Sigmoid colon (tissue), 7 donors: ENCODE results near the gene PDE3B. TPM values are rescaled to one million over a fixed set of nuclear protein-coding genes. Genes with fewer than 3 reads are reported as not detected.
"Not testable (repeated sequence)": the region's sequence is repeated elsewhere in the genome, so short reads cannot be mapped to it uniquely, and the experiment has no call there.

ENCODE experiments used
- DNase-seq: peaks from one replicate; pipeline ENCODE4 v3.0.0-alpha.2; 2019
- H3K27ac ChIP-seq, 4 donors: fragments of 200-600 bp; sonication (generic); one replicate each; pipeline ENCODE4 v1.5.1; 2016 to 2019; ENCODE audit warnings: mild to moderate bottlenecking in 1 of 4
- H3K27me3 ChIP-seq, 3 donors: fragments of 200-600 bp; sonication (generic); one replicate each; pipeline ENCODE4 v1.5.1; 2019; ENCODE audit warnings: mild to moderate bottlenecking in 1 of 3
- H3K36me3 ChIP-seq, 4 donors: fragments of 200-600 bp; sonication (generic); one replicate each; pipeline ENCODE4 v1.5.1; 2016 to 2019
- H3K4me1 ChIP-seq, 4 donors: fragments of 200-600 bp; sonication (generic); one replicate each; pipeline ENCODE4 v1.5.1; 2017 to 2019
- H3K4me3 ChIP-seq, 4 donors: fragments of 200-600 bp; sonication (generic); one replicate each; pipeline ENCODE4 v1.5.1; 2017 to 2019; ENCODE audit warnings: mild to moderate bottlenecking in 2 of 4, moderate library complexity in 1 of 4
- H3K9me3 ChIP-seq, 4 donors: fragments of 200-600 bp in 3 of 4; sonication (generic) in 3 of 4; one replicate each; pipeline versions ENCODE4 v1.5.1 to v1.6.1; 2013 to 2019
- CTCF ChIP-seq, 4 experiments: fragments of 450-650 bp in 3 of 4; fragments of 200-600 bp in 1 of 4; IDR thresholded peaks; one replicate each; pipeline ENCODE4 v1.5.1; 2016 to 2019; ENCODE audit warnings: antibody characterized with exemption in 4 of 4, mild to moderate bottlenecking in 3 of 4, moderate library complexity in 2 of 4
- EP300 ChIP-seq, 4 donors: sonication (generic); formaldehyde crosslinking; IDR thresholded peaks; one replicate each; pipeline ENCODE4 v1.6.1; 2017; ENCODE audit warnings: antibody characterized with exemption in 4 of 4
- POLR2A ChIP-seq, 2 donors: fragments of 450-650 bp; IDR thresholded peaks; one replicate each; pipeline ENCODE4 v1.6.1; 2016; ENCODE audit warnings: antibody characterized with exemption in 2 of 2, mild to moderate bottlenecking in 2 of 2, moderate library complexity in 2 of 2
- POLR2AphosphoS5 ChIP-seq, 4 donors: sonication (generic); formaldehyde crosslinking; IDR thresholded peaks; one replicate each; pipeline ENCODE4 v1.6.1; 2017; ENCODE audit warnings: antibody characterized with exemption in 4 of 4
- WGBS, 2 donors: extraction: QIAGEN DNeasy Blood & Tissue Kit; methylation state at CpG; one replicate each; pipeline ENCODE4 v1.1.7; 2013; 5-methylcytosine and 5-hydroxymethylcytosine counted together
- intact Hi-C: fragments of 100-400 bp; cut with DNase I; formaldehyde crosslinking; loops from one replicate; pipeline ENCODE4 v1.15.1; 2023
- polyA plus RNA-seq, 3 donors: library from polyadenylated mRNA; stranded (reverse); fragments of 200-250 nt; gene quantifications; one replicate each; pipeline ENCODE4 v1.2.3, GENCODE V29; 2013
- total RNA-seq, 4 donors: library from RNA; depleted of rRNA; stranded (reverse); fragments of >200 nt; gene quantifications; one replicate each; pipeline ENCODE4 v1.1.0, GENCODE V29; 2016
- donor health status: healthy with polysubstance abuse.
- donor health status: Bipolar disorder and iron deficiency.
- donor health status: healthy.

The PDE3B gene
- total and polyA plus RNA-seq, 7 donors, result 1.2 to 132 (median 78.3) TPM

DNA sequence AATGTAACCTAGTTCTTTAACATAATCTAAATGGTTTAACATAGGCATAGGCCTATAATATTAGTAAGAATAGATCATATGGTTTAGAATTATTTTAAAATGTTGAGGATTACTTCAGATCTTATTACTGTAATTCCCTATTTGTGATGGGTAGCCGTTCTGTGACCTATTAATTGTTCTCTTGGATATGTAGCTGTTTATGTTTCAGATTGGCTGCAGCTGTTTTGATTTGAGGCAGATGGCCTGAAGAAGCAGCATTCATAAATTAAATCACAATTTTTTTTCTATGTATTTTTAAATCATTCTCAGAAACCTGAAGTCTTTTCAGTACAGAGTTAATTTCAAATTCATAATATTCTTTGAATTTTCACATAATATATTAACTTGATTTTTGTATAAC is 104.5 kb downstream of the PDE3B start:
- Histone ChIP-seq H3K9me3 (no peaks in the 10 kb centered on the region), H3K4me3 (no peak overlapping the region), H3K36me3 (no peaks in the 10 kb centered on the region), H3K4me1 (peaks cover 0 to 85% (median 50%) of the 10 kb centered on the region in 4 donors), H3K27me3 (no peaks in the 10 kb centered on the region), H3K27ac (peak overlapping the region in 3 of 4 donors; percentile 41 to 73 (median 59))
- TF ChIP-seq POLR2AphosphoS5 (IDR thresholded peaks at IDR 0.05), result peak in 3 of 4 donors; percentile 32 to 80 (median 79)
- no peak for TF ChIP-seq CTCF (IDR thresholded peaks at IDR 0.05)
- no peak for TF ChIP-seq POLR2A (IDR thresholded peaks at IDR 0.05)
- TF ChIP-seq EP300 (IDR thresholded peaks at IDR 0.05), result peak in 1 of 4 donors; percentile 32
- no peak for DNase-seq
- 73 to 80% methylated on average over 1 of the region's 1 CpG for WGBS, 2 donors
- intact Hi-C loops, result loop anchor here (10.0 kb wide), 1 partner anchor 193 kb away; no protein-coding TSS in a partner anchor

GRCh38 chr11:14750911-14751310 is 107.3 kb downstream of the PDE3B start:
- peaks cover 0 to 99% (median 59%) of the 10 kb centered on the region in 4 donors for H3K4me1 ChIP-seq
- H3K9me3 ChIP-seq, result no peaks in the 10 kb centered on the region
- H3K4me3 ChIP-seq, result no peak overlapping the region
- H3K27ac ChIP-seq, result peak overlapping the region in 1 of 4 donors; percentile 58
- no peaks in the 10 kb centered on the region for H3K36me3 ChIP-seq
- intact Hi-C loops, result no loop called here
- TF ChIP-seq POLR2A (IDR thresholded peaks at IDR 0.05) (no peak), POLR2AphosphoS5 (IDR thresholded peaks at IDR 0.05) (no peak), EP300 (IDR thresholded peaks at IDR 0.05) (no peak), CTCF (IDR thresholded peaks at IDR 0.05) (no peak)
- WGBS, 2 donors, result 73% methylated on average over 1 of the region's 1 CpG
- DNase-seq, result no peak
- no peaks in the 10 kb centered on the region for H3K27me3 ChIP-seq

DNA sequence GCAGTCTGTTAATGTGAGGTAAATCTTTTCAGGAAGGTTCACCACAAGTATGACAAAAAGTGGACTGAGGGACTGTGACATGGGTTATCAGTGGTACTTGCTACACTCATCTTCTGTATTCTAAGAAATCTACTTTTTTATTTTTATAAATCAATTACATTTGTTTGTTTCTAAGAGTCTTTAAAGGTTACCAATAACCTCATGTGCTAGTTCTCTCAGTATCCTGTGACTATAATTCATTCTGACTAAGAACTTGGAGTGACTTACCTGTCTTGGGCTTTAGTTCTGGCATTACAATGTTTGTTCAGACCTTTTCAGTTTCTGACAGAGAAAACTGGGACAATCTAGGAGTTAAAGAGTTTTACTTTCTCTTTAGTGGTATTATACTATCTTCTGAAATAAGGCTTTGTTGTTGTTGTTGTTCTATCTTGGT is 108.4 kb downstream of the PDE3B start:
- no peaks in the 10 kb centered on the region for H3K9me3 ChIP-seq
- peak overlapping the region in 2 of 4 donors; percentile 13 to 58 for H3K27ac ChIP-seq
- no peaks in the 10 kb centered on the region for H3K27me3 ChIP-seq
- intact Hi-C loops, result no loop called here
- H3K4me1 ChIP-seq, result peaks cover 0 to 93% (median 52%) of the 10 kb centered on the region in 4 donors
- no peak for DNase-seq
- TF ChIP-seq POLR2AphosphoS5 (IDR thresholded peaks at IDR 0.05) (no peak), EP300 (IDR thresholded peaks at IDR 0.05) (no peak), POLR2A (IDR thresholded peaks at IDR 0.05) (no peak), CTCF (IDR thresholded peaks at IDR 0.05) (no peak)
- no peak overlapping the region for H3K4me3 ChIP-seq
- no peaks in the 10 kb centered on the region for H3K36me3 ChIP-seq

- DNase-seq, result no peak
- H3K9me3 ChIP-seq, result no peaks in the 10 kb centered on the region
- H3K27ac ChIP-seq, result peak overlapping the region in 1 of 4 donors; percentile 35
- H3K27me3 ChIP-seq, result no peaks in the 10 kb centered on the region
- no peak for TF ChIP-seq POLR2A (IDR thresholded peaks at IDR 0.05)
- no peaks in the 10 kb centered on the region for H3K36me3 ChIP-seq
- H3K4me3 ChIP-seq, result no peak overlapping the region
- peaks cover 0 to 71% (median 37%) of the 10 kb centered on the region in 4 donors for H3K4me1 ChIP-seq
- WGBS, 2 donors, result 91% methylated on average over 3 of the region's 3 CpGs
- intact Hi-C loops, result no loop called here
Measured at GRCh38 chr11:14755140-14755539, 111.5 kb downstream of the PDE3B start.

DNA sequence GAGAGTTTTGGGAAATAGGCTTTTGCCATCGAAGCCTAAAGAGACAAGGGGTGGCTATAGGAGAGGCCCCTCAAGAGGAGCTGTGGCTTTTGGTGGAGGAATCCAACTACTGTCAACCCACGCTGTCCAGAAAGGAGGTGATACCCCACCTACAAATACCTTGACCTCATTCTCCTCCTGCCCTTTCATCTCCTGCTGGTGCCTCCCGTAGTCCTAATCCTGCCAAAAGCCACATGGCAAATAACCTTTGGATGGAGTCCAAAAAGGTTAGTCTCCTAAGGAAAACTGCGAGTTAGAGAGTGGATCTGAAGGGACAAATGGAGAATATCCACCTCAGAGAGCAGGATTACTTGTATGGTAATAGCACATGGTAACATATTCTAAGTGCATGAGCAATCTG is 112.7 kb downstream of the PDE3B start:
- Histone ChIP-seq H3K27ac (peak overlapping the region in 1 of 4 donors; percentile 38), H3K36me3 (no peaks in the 10 kb centered on the region), H3K4me3 (no peak overlapping the region), H3K27me3 (no peaks in the 10 kb centered on the region), H3K4me1 (peaks cover 0 to 71% (median 34%) of the 10 kb centered on the region in 4 donors), H3K9me3 (no peaks in the 10 kb centered on the region)
- intact Hi-C loops, result no loop called here
- no peak for DNase-seq
- WGBS, 2 donors, result 60 to 86% methylated on average over 4 of the region's 4 CpGs
- TF ChIP-seq POLR2AphosphoS5 (IDR thresholded peaks at IDR 0.05), result no peak
- no peak for TF ChIP-seq CTCF (IDR thresholded peaks at IDR 0.05)
- no peak for TF ChIP-seq EP300 (IDR thresholded peaks at IDR 0.05)
- TF ChIP-seq POLR2A (IDR thresholded peaks at IDR 0.05), result no peak

DNA sequence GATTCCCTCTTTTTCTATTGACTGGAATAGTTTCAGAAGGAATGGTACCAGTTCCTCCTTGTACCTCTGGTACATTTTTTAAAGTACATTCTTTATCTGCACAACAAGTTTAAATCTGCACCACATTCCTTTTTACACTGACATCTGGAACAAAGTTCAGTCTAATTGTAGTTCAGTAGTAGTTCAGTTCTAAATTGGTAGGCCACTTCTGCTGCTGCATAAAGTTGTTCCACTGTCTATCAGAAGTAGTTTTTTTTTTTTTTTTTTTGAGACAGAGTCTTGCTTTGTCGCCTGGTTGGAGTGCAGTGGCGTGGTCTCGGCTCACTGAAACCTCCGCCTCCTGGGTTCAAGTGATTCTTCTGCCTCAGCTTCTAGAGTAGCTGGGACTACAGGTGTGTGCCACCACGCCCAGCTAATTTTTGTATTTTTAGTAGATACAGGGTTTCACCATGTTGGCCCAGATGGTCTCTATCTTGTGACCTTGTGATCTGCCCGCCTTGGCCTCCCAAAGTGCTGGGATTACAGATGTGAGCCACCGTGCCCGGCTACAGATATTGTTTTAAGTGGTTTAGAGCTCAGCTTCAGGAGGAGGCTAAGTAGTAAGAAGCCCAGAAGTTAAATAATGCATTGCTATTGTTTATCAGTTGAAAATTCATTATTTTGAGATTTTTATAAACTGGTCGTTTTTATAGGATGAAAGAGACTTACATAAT is 115.9 kb downstream of the PDE3B start:
- intact Hi-C loops, result loop anchor here (10.0 kb wide), 1 partner anchor 85 kb away; no protein-coding TSS in a partner anchor
- 82 to 93% methylated on average over 9 of the region's 9 CpGs for WGBS, 2 donors

More for the DNA sequence above, 115.9 kb downstream of the PDE3B start:
- not testable (repeated sequence) for H3K9me3 ChIP-seq, DNase-seq, H3K4me3 ChIP-seq, H3K27me3 ChIP-seq, H3K36me3 ChIP-seq
- peaks cover 0 to 51% (median 19%) of the 10 kb centered on the region in 4 donors for H3K4me1 ChIP-seq
- H3K27ac ChIP-seq, result peak overlapping the region in 2 of 4 donors; percentile 39 to 68
